HL-60 (cell line): ENCODE results near the gene ARL5C.

Source experiments
- DNase-seq, 2 experiments: peaks; one replicate each; pipeline ENCODE4 v3.0.0-alpha.2; 2010 to 2020; ENCODE audit warnings: low read depth in 1 of 2, low spot score in 1 of 2
- H3K27ac ChIP-seq: fragments of 250-450 bp; sonication (Bioruptor Pico); replicated peaks from 2 replicates; pipeline ENCODE4 v1.5.1; 2020; ENCODE audit warnings: mild to moderate bottlenecking, moderate library complexity
- H3K27me3 ChIP-seq: fragments of 250-450 bp; sonication (Bioruptor Pico); 2 replicates; pipeline ENCODE4 v1.5.1; 2021; ENCODE audit warnings: mild to moderate bottlenecking, moderate library complexity; ENCODE audit not compliant: insufficient read depth, poor library complexity, severe bottlenecking
- H3K4me3 ChIP-seq: replicated peaks from 2 replicates; pipeline ENCODE4 v1.5.1; 2011; ENCODE audit warnings: mild to moderate bottlenecking, control low read depth, low read length; ENCODE audit not compliant: insufficient read depth
- CTCF ChIP-seq: IDR thresholded peaks from one replicate; pipeline ENCODE4 v1.5.1; 2011; ENCODE audit warnings: low read length, control low read depth, inconsistent platforms; ENCODE audit not compliant: insufficient read depth
- GABPA ChIP-seq: IDR thresholded peaks from 2 replicates; pipeline ENCODE4 v1.6.1; 2012; ENCODE audit warnings: low read depth
- POLR2AphosphoS5 ChIP-seq: IDR thresholded peaks from 2 replicates; pipeline ENCODE4 v1.6.1; 2012; ENCODE audit warnings: low read depth
- REST ChIP-seq: IDR thresholded peaks from 2 replicates; pipeline ENCODE4 v1.6.1; 2012; ENCODE audit warnings: low read depth; ENCODE audit not compliant: insufficient replicate concordance
- SPI1 ChIP-seq: IDR thresholded peaks from 2 replicates; pipeline ENCODE4 v1.6.1; 2012; ENCODE audit warnings: low read depth, mild to moderate bottlenecking, borderline replicate concordance

ARL5C gene

GRCh38 chr17:39212195-39212810, 46.3 kb upstream of the ARL5C start:
- Histone ChIP-seq H3K4me3 (no peak overlapping the region), H3K27ac (no peak overlapping the region), H3K27me3 (peaks cover 10% of the 10 kb centered on the region)
- TF ChIP-seq POLR2AphosphoS5 (no peak), REST (no peak), SPI1 (no peak), GABPA (no peak), CTCF (no peak)
- DNase-seq, result no peak

- TF ChIP-seq SPI1 (no peak), GABPA (no peak), CTCF (no peak), REST (no peak), POLR2AphosphoS5 (no peak)
- peak overlapping the region; percentile 39 for H3K4me3 ChIP-seq
- H3K27ac ChIP-seq, result no peak overlapping the region
- peaks cover 2% of the 10 kb centered on the region for H3K27me3 ChIP-seq
- no peak for DNase-seq
These were observed 44.1 kb upstream of the ARL5C start for GRCh38 chr17:39210093-39210434.

DNA sequence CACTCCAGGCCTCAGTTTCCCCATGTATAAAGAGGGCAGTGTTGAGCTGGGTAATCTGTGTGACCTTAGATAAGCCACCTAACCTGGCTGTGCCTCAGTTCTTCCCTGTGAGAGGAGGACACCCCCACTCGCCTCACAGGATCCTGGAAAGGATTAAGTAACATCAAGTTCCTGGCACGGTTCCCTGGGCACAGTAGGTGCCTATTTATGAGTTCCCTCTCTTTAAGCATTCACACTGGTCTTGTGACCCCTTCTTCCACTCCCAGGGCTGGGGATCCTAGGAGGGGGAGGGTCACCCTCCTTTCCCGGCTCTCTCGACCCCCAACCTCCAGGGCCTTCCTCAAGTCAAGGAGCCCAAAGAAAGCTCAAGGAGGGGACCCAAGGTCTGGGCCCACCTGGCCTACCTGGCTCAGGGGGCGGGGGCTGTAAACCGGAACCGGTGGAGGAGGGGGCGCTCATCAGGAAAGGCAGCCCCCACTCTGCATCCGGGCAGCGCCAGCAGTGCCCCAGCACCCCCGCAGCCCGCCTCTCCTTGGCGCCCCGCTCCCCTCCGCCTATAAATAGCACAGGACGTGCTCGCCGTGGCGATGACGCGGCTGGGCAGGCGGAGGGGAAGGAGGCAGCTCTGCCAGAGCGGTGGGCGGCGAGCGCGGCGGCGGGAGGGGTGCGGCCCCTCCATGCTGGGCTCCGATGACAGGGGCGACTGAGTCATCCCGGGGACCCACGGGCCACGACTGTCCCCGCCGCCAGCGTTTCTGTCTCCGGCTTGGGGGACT, 43.5 kb upstream of the ARL5C start:
- peak overlapping the region; percentile 39 for H3K4me3 ChIP-seq
- peak; percentile 37 to 84 for DNase-seq
- no peak overlapping the region for H3K27ac ChIP-seq
- H3K27me3 ChIP-seq, result no peaks in the 10 kb centered on the region
- TF ChIP-seq CTCF (no peak), REST (no peak), POLR2AphosphoS5 (no peak), SPI1 (no peak), GABPA (no peak)
